A673 (cell line): ENCODE results near the gene PPP1R12C. TPM values are rescaled to one million over a fixed set of nuclear protein-coding genes. Genes with fewer than 3 reads are reported as not detected.

Experiments
- BruUV-seq: library from RNA; stranded (reverse); fragments of 400-500 nt; replicated peaks from 2 replicates; lab custom pipeline; 2021; lab: Mats Ljungman, UMichigan
- CTCF ChIA-PET: fragments of 300-600 bp; sonication (Branson Sonifier 250); formaldehyde crosslinking; loops from one replicate; lab custom pipeline; 2022; ENCODE audit warnings: antibody characterized with exemption; lab: Charles Lee
- POLR2A ChIA-PET: fragments of 300-600 bp; sonication (Branson Sonifier 250); formaldehyde crosslinking; loops from one replicate; lab custom pipeline; 2022; ENCODE audit warnings: antibody characterized with exemption; ENCODE audit not compliant: low non-redundant PET; lab: Charles Lee
- DNase-seq: peaks from one replicate; pipeline ENCODE4 v3.0.0-alpha.2; 2015; ENCODE audit warnings: low spot score
- H3K27ac ChIP-seq: fragments of 200-600 bp; sonication (generic); 2 replicates; pipeline ENCODE4 v1.5.1; 2016; ENCODE audit warnings: mixed run types, low read depth, mild to moderate bottlenecking, mixed read lengths, antibody characterized with exemption, low read length; ENCODE audit not compliant: poor library complexity, severe bottlenecking
- H3K27me3 ChIP-seq: fragments of 200-600 bp; sonication (generic); replicated peaks from 2 replicates; pipeline ENCODE4 v1.6.1; 2017; ENCODE audit warnings: mixed run types, low read depth, mild to moderate bottlenecking, mixed read lengths, antibody characterized with exemption, low read length; ENCODE audit not compliant: insufficient read depth, poor library complexity
- H3K36me3 ChIP-seq: fragments of 200-600 bp; sonication (generic); 2 replicates; pipeline ENCODE4 v1.6.1; 2016; ENCODE audit warnings: mixed run types, mild to moderate bottlenecking, mixed read lengths, antibody characterized with exemption, low read length; ENCODE audit not compliant: insufficient read depth, poor library complexity, severe bottlenecking
- H3K4me1 ChIP-seq: fragments of 200-600 bp; sonication (generic); 2 replicates; pipeline ENCODE4 v1.6.1; 2017; ENCODE audit warnings: mixed run types, mild to moderate bottlenecking, mixed read lengths, antibody characterized with exemption, low read length; ENCODE audit not compliant: insufficient read depth, poor library complexity, severe bottlenecking
- H3K4me3 ChIP-seq: fragments of 200-600 bp; sonication (generic); 2 replicates; pipeline ENCODE4 v1.5.1; 2016; ENCODE audit warnings: low read depth, mixed run types, mild to moderate bottlenecking, mixed read lengths, low read length; ENCODE audit not compliant: poor library complexity, severe bottlenecking
- H3K9me3 ChIP-seq: fragments of 200-600 bp; sonication (generic); 2 replicates; pipeline ENCODE4 v1.6.1; 2016; ENCODE audit warnings: mixed run types, low read depth, mild to moderate bottlenecking, mixed read lengths, antibody characterized with exemption, low read length; ENCODE audit not compliant: poor library complexity, severe bottlenecking
- CTCF ChIP-seq: fragments of 300-800, 200-600 bp; sonication (generic); conservative IDR thresholded peaks from 2 replicates; pipeline ENCODE4 v1.5.1; 2017; ENCODE audit warnings: low read depth, mild to moderate bottlenecking, antibody characterized with exemption, low read length, moderate library complexity, mixed read lengths
- EZH2 ChIP-seq: fragments of 200-600 bp; sonication (generic); IDR thresholded peaks from 2 replicates; pipeline ENCODE4 v1.6.1; 2017; ENCODE audit warnings: borderline replicate concordance, low read depth, mild to moderate bottlenecking, mixed read lengths, antibody characterized with exemption, low read length; ENCODE audit not compliant: poor library complexity, severe bottlenecking
- intact Hi-C: fragments of 100-400 bp; cut with micrococcal nuclease; formaldehyde crosslinking; loops from one replicate; pipeline ENCODE4 v1.10.0; 2022; ENCODE audit not compliant: unreplicated experiment
- total RNA-seq: library from RNA; stranded (reverse); gene quantifications from 2 replicates; pipeline ENCODE4 v1.2.3, GENCODE V29; 2021

Gene PPP1R12C
- total RNA-seq, 1 experiment from 2014 or later, result 94.6 TPM

- TF ChIP-seq CTCF (no peak), EZH2 (no peak)
- no peak for DNase-seq
- intact Hi-C loops, result no loop called here
- Histone ChIP-seq H3K4me3 (peak overlapping the region; percentile 94), H3K27ac (peak overlapping the region; percentile 64), H3K27me3 (peaks cover 5% of the 10 kb centered on the region), H3K9me3 (no peaks in the 10 kb centered on the region), H3K36me3 (no peaks in the 10 kb centered on the region), H3K4me1 (peaks cover 15% of the 10 kb centered on the region)
- ChIA-PET CTCF (no interaction called here), POLR2A (interaction anchor here (0.7 kb wide), 1 partner anchor 249 kb away, joined by 5 read pairs; no protein-coding TSS in a partner anchor)
- BruUV-seq, result no TSS peak
Observed at GRCh38 chr19:55118401-55118991, 1.1 kb upstream of the PPP1R12C start.

- TF ChIP-seq EZH2 (no peak), CTCF (no peak)
- Histone ChIP-seq H3K9me3 (no peaks in the 10 kb centered on the region), H3K36me3 (no peaks in the 10 kb centered on the region), H3K4me1 (peaks cover 15% of the 10 kb centered on the region), H3K4me3 (peak overlapping the region; percentile 94), H3K27ac (peak overlapping the region; percentile 64), H3K27me3 (no peaks in the 10 kb centered on the region)
- BruUV-seq, result TSS peak; percentile 98
- DNase-seq, result peak; percentile 99
- ChIA-PET CTCF (no interaction called here), POLR2A (interaction anchor here (0.6 to 0.7 kb wide), 2 partner anchors 249 to 846 kb away, joined by 4 to 5 read pairs; no protein-coding TSS in a partner anchor)
- intact Hi-C loops, result no loop called here
Observed at GRCh38 chr19:55117663-55118391, 390 bp upstream of the PPP1R12C start.

GRCh38 chr19:55116232-55116858, 1.1 kb downstream of the PPP1R12C start:
- TF ChIP-seq CTCF (no peak), EZH2 (no peak)
- Histone ChIP-seq H3K27me3 (no peaks in the 10 kb centered on the region), H3K4me3 (peak overlapping the region; percentile 94), H3K9me3 (no peaks in the 10 kb centered on the region), H3K4me1 (peaks cover 15% of the 10 kb centered on the region), H3K27ac (peak overlapping the region; percentile 79), H3K36me3 (no peaks in the 10 kb centered on the region)
- intact Hi-C loops, result no loop called here
- BruUV-seq, result TSS peak; percentile 42
- peak; percentile 63 for DNase-seq
- ChIA-PET CTCF (interaction anchor here (0.9 kb wide), 1 partner anchor 28 kb away, joined by 5 read pairs; no protein-coding TSS in a partner anchor), POLR2A (no interaction called here)
